HG03039 (cell line): ENCODE measurements around the gene YWHAQ.
"Not testable (repeated sequence)": the region's sequence is repeated elsewhere in the genome, so short reads cannot be mapped to it uniquely, and the experiment has no call there.

ENCODE experiments used
- ATAC-seq: cut with Tn5 transposase; IDR thresholded peaks from one replicate; pipeline ENCODE4 v1.9.1; 2021; ENCODE audit warnings: mild to moderate bottlenecking, moderate library complexity; ENCODE audit not compliant: unreplicated experiment

The YWHAQ gene

DNA sequence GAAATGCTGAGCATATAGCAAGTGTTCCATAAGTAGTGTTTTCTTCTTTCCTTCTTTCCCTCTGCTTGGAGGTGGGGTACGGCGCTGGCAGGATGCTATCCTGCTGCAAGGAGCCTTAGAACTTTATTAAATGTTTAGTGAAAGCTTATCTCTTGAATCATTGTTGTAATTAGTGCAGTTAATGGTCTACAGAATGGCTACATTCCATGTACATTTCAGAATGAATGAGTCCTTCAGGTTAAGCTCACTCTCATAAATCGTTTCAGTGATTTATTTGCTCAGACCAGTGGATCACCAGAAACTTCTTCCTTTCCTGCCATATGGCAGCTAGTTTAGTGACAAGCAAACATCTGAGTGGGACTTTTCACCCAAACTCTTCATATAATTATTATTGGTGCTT, 3.3 kb upstream of the YWHAQ start:
- no peak for ATAC-seq

DNA sequence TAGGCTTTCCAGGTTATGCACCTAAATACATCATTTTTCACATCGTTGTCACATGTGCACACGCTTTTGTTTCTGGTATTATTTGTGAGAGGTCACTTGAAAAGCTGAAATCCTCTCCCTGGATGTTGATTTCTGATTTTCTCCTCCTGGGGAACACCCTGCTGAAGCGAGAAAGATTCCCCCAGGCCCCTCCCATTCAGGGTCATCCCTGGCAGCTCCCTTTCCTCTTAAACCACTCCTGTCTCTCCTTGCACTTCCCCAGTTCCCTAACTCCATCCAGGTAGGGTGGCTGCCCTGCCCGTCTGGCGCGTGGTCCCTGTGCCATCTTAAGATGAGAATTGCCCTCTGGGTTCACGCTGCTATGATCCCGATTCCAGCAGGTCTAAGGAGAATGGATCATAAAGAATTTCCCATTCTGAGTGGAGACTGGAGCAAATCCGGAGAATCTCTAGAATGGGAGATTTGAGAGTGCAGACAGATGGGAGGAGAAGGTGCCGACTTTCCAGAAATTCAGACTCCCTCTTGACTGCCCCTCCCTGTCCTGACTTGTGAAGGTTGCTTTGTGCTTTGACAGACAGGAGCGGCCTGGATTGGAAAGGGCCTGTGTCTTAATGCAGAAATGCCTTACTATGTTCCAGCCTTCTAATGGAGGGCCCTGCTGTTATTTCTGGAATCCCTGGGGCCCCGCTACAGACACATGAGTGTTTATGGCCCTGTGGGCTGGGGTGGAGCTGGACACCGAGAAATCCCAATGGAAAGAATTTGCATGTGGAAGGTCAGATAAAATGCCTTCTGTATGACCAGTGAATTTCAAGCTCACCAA, 1.3 kb upstream of the YWHAQ start:
- no peak for ATAC-seq

DNA sequence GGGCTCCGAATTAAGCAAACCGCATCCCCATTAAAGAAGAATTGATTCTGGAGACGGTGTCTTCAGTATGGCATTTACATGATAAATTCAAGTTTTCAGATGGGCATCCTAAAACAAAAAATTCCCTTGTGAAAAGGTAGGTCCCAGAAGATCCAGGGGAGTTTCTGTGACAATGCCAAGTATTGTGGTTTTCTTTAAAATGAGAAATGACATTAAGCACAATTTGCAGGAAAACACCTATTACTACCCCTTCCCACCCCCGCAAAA, 689 bp upstream of the YWHAQ start:
- ATAC-seq = no peak

DNA sequence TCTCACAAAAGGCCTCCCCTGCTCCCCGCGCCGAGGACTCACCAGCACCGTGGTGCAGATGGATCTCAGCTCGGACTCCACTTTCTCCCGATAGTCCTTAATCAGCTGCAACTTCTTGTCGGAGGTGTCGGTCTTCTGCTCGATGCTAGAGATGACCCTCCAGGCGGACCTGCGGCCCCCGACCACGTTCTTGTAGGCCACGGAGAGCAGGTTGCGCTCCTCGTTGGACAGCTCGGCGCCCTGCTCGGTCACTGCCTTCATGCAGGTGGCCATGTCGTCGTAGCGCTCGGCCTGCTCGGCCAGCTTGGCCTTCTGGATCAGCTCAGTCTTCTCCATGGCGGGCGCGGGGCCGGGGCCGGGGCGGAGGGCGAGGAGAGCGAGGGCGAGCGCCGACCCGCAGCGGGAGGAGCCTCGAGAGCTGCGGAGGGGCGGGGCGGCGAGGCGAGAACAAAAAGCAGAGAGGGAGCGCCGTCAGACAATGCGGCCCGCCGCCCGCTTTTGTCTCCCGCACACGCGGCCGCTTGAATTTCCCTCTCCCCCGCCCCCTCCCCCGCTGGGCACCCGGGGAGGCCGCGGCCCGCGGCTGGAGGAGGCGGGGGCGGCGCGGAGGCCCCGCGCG, 571 bp downstream of the YWHAQ start:
- peak; percentile 36 for ATAC-seq

DNA sequence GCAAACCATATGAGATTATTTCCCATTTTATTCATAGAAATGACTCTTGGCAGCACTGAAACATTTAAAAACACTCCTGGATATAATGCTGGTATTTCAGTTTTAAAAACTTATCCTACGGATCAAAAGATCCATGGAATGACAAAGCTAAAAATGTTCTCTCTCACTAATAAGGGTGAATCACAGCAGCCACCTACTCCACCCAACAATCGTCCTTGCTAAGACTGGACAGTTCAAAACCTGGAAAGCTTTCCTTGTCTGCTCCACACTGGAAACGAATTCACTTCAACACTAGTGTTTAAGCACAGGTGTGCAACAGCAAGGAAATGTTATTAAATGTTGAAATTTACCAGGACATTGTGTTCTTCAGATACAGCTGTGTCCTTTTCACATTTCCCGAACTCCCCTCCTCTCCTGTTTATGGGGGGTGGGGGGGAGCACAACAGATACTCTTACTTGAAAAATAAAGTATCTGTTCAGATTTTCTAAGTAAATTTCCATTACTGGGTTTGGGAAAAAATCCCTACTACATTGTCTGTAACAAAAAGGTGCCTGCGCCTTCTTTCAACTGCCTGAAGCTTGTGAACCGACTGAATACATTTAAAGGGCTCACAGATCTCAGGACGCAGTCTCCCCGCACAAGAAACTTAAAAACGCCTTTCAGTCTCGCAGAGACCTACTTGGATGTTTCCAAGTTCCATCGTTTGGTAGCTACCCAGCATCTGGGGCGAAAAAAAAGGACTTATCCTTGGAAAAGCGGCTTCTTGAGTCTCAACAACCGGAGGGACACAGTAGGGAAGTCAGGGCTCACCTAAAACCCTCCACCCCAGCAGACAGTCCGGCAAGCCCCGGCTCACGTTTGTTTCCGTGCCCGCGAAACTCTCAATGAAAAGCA, 1.3 kb downstream of the YWHAQ start:
- no peak for ATAC-seq

DNA sequence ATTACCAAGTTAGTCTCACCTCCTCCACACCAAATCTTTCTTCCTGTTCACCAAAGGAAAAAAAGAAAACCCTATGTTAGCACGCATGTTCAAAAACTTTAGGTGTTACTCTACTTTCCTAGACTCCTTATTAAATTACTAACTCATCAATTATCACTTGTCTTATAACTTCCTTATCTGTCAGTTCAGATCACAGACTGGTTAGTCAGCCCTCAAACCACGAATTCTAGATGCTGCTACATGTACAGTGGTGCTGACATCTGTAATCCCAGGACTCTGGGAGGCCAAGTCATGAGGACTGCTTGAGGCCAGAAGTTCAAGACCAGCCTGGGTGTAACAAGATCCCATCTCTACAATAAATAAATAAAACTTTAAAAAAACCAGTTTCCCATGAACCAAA, 3.5 kb downstream of the YWHAQ start:
- ATAC-seq = no peak

DNA sequence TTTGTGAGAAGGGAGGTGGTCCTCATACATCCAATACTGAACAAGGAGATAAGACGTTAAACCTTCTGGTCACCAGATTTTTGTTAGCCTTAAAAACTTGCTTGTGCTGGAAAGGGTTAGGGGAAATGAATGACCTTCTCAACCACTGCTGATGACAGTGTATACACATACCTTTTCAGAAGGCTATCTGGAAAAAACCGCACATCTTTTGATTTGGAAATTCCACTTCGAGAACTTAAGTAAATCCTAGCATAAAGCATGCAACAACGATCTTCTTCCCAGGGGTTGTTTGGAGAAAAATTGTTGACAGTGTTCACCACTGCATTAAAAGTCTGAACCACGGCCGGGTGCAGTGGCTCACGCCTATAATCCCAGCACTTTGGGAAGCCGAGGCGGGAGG, 7.6 kb downstream of the YWHAQ start:
- ATAC-seq = no peak

DNA sequence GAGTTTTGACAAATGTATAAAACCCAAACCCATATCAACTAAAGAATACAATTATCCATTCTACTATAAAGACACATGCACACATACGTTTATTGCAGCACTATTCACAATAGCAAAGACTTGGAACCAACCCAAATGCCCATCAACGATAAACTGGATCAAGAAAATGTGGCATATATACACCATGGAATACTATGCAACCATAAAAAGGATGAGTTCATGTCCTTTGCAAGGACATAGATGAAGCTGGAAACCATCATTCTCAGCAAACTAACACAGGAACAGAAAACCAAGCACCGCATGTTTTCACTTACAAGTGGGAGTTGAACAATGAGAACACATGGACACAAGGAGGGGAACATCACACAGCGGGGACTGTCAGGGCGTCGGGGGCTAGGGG, 9.1 kb downstream of the YWHAQ start:
- not testable (repeated sequence) for ATAC-seq

DNA sequence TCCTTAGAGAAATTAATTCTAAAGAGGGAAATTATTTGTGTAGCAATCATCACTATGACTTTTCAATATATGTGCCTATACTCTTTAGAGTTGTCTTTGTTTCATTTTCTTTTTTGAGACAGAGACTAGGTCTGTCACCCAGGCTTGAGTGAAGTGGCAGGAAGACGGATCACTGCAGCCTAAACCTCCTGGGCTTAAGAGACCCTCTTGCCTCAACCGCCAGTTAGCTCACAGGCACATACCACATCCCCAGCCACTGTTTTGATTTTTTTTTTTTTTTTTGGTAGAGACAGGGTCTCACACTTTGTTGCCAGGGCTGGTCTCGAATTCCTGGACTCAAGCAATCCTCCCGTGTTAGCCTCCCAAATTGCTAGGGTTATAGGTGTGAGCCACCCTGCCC, 12.4 kb downstream of the YWHAQ start:
- no peak for ATAC-seq

DNA sequence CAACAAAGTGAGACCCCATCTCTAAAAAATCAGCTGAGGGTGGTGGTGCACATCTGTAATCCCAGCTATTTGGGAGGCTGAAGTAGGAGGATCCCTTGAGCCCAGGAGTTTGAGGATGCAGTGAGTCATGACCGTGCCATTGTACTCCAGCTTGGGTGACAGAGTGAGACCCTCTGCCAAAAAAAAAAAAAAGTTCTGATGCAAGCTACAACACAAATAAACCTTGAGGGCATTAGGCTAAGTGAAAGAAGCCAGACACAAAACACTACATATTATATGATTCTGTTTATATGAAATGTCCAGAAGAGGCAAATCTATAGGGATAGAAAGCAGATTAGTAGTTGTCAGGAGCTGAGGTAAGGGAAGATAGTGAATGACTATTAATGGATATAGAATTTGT, 13.0 kb downstream of the YWHAQ start:
- no peak for ATAC-seq

DNA sequence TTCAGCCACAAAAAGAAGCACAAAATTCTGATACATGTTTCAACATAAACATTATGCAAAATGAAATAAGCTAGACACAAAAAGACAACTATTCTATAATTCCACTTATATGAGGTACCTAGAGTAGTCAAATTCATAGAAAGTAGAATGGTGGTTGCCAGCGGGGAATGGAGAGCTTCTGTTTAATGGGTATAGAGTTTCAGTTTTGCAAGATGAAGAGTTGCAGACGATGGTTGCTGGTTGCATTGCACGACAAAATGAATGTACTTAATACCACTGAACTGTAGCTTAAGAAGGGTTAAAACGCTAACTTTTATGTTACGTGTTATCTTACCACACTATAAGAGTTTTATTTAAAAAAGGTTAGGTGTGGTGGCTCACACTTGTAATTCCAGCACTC, 13.5 kb downstream of the YWHAQ start:
- ATAC-seq = no peak

DNA sequence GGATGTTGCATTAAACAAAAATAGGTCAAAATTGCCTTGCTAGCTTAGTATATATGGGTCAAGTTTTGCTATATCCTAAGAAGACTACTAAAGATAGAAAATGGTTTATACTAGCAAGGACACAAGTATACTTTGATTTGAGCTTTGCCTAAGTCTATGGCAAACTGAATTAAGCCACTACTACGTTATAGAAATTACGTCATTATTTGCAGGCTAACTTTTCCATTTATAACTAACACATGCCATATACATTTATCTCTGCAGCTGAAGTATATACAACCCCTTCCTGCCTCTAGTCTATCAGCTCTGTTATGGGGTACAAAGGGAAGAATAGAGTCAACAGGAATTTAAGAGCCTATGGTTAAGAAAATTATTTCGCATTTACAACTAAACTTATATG, 16.2 kb downstream of the YWHAQ start:
- ATAC-seq = no peak

DNA sequence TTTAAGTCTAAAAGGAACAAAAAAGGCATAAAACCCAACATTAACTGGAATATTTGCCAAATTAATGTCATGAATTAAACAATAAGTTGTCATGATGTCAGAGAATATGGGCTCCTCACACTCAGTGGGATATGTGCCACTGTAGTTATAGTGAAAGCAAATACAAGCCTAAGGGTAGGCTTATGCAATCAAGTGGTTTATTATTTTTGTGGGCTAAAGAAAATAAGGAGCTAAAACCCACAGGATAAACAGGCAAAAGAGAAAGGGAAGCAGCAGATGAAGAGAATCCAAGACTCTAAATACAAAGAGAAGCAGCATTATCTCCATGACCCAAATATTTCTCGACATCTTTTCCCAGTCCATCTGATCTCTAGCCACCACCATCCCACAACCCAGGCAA, 17.5 kb downstream of the YWHAQ start:
- ATAC-seq = no peak

DNA sequence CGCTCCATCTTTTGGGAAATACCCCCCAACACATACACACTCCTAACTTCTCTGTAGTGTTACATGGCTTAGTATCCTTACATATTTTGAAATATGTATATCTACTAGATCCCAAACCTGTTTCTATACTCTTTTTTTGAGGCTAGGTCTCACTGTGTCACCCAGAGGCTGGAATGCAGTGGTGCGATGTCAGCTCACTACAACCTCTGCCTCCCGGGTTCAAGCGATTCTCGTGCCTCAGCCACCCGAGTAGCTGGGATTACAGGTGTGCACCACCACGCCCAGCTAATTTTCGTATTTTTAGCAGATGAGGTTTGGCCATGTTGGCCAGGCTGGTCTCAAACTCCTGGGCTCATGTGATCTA, 19.3 kb downstream of the YWHAQ start:
- not testable (repeated sequence) for ATAC-seq

DNA sequence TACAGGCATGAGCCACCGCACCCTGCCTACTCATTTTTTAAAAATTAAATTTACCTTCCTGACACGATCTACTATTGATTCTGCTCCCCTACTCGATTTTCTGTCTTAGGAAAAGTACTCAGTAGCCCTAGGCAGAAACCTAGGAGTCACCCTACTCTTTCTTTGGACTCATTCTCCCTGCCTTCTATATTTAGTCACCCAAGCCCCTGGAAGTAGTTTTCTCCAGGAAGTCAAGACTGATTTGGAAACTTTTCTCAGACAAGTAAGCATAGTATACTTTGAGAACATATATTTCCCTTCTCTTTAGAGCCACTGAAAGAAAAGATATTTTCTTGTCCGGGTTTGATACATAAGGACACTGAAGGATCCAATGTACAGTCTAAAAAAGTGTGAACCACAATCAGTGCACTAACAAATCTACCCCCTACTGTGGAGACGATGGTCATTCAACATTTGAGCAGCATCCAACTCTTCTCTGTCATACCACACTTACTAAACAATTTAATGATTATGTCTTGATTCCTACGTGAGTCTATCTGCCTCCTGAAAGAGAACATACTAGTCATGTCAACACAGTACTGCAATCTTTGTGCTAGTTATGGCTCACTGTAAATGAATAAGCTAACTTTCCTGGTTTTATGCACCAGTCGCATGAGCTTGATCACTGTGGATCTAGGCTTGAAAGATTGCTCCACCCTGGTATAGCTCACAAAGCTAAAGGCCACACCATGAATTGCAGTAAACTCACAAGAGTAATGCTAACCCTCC, 19.8 kb downstream of the YWHAQ start:
- ATAC-seq = no peak

DNA sequence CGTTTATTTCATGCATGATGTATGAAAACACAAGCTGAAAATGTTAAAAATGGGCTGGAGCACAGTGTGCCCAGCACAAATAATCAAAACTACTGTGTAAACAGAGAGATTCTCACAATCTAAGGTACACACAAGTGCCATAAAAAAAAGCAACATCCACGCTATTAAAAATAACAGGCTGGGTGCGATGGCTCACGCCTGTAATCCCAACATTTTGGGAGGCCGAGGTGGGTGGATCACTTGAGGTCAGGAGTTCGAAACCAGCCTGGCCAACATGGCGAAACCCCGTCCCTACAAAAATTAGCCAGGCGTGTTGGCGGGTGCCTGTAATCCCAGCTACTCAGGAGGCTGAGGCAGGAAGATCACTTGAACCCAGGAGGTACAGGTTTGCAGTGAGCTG, 22.3 kb downstream of the YWHAQ start:
- ATAC-seq = not testable (repeated sequence)

DNA sequence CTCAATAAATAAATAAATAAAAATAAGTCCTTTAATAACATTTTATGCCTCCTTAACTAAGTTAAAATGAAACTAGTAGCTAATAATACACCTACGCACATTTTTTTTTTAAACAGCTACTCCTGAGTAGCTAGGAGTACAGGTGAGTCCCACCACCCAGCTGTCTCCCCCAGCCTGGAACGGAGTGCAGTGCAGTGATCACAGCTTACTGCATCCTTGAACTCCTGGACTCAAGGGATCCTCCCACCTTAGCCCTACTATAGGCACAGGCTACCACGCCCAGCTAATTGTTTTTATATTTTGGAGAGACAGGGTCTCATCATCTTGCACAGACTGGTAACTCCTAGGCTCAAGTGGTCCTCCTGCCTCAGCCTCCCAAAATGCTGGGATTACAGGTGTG, 28.4 kb downstream of the YWHAQ start:
- ATAC-seq = no peak

DNA sequence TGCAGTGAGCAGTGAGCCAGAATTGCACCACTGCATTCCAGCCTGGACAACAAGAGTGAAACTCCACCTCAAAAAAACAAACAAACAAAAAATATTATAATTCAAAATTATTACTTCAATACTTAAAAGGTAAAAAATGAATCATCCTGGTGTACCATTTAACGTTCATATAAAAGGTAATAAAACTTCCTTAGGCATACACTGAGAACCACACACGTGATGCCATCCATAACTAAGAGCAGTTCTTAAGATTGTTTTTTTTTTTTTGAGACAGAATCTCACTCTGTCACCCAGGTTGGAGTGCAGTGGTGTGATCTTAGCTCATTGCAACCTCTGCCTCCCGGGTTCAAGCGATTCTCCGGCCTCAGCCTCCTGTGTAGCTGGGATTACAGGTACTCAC, 29.4 kb downstream of the YWHAQ start:
- ATAC-seq = no peak

DNA sequence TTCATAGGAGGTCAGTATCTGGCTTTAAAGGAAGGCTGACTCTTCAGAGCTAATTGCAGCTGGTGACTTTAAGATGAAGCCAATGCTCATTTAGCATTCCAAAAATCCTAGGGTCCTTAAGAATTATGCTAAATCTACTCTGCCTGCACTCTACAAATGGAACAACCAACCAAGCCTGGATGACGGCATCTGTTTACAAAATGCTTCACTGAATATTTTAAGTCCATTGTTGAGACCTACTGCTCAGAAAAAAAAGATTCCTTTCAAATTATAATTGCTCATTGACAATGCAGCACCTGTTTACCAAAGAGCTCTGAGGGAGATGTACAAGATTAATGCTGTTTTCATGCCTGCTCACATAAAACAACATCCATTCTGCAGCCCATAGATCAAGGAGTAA, 31.4 kb downstream of the YWHAQ start:
- no peak for ATAC-seq

DNA sequence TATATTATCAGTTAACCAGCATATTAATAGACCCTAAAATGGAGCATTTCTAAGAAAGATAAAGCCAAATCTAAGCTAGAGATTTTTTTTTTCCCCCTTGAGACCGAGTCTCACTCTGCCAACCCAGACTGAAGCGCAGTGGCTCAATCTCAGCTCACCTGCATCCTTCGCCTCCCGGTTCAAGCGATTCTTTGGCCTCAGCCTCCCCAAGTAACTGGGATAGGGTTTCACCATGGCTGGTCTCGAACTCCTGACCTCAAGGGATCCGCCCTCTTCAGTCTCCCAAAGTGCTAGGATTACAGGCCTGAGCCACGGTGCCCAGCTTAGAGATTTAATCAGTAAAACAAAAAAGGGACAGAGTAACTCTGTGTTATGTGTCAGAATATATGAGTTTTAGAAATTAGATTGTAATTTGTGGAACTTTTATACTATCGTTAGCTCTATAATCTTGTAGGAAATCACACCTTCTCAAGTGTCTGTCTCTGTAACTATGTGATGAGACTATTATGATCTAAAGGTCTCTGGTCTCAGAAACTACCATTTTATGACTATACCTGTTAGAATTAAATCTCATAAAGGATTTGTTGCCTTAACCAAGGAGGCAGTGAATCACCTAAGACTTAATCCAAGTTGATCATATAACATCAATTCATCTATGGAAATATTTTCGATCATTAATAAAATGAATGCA, 34.0 kb downstream of the YWHAQ start:
- ATAC-seq = no peak

DNA sequence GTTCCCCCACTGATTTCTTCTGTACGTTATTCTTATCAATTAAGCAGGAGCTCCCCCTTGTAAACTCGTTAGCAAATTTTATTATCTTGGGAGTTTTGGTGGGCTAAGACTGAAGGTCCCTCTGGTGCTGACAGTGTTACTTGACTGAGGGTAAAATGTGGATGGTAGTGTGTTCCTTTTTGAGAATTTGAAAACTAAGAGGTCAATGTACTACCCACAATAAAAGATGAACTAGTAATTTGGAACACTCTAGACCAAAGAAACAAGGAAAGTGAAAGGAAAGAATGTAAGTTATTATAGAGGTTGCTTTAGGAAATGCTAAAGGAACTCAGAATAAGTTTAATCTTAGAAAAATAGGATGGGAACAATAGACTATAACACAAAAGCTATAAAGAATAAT, 35.1 kb downstream of the YWHAQ start:
- no peak for ATAC-seq
